ENCODE results near the gene ARMC12. TPM values are rescaled to one million over a fixed set of nuclear protein-coding genes. Genes with fewer than 3 reads are reported as not detected.

The ARMC12 gene
- total and polyA plus RNA-seq, 2 of the 13 experiments (the other 11 are each of a cell fraction or from before 2014, with no cell fraction given), result 1.3 TPM; not detected in 1

GRCh38 chr6:35776364-35777215 lies 39.8 kb downstream of the ARMC12 start, which contains the start of gene CLPSL2 (continued):
- TF ChIP-seq TRAFD1 (CRISPR knock-in tag; IDR thresholded peaks at IDR 0.05; ENCODE audit: borderline replicate concordance) (no peak), MIXL1 (CRISPR knock-in tag; IDR thresholded peaks at IDR 0.05) (no peak), ZKSCAN5 (CRISPR knock-in tag; IDR thresholded peaks at IDR 0.05) (no peak), HOMEZ (CRISPR knock-in tag; IDR thresholded peaks at IDR 0.05; ENCODE audit: low read depth) (no peak), ZBTB37 (CRISPR knock-in tag; IDR thresholded peaks at IDR 0.05) (no peak), TFDP1 (CRISPR knock-in tag; IDR thresholded peaks at IDR 0.05; ENCODE audit: borderline replicate concordance) (peak; percentile 33; the same call in 1 of the 2 replicates), DMTF1 (CRISPR knock-in tag; IDR thresholded peaks at IDR 0.05) (no peak), HNF4G (IDR thresholded peaks at IDR 0.05; ENCODE audit: borderline replicate concordance, low read depth, low read length) (no peak), HNF4G (CRISPR knock-in tag; IDR thresholded peaks at IDR 0.05; ENCODE audit: borderline replicate concordance, low read depth) (no peak), SALL1 (CRISPR knock-in tag; IDR thresholded peaks at IDR 0.05) (0 out of 2 replicates have a peak, but pooled peaks have one; percentile 29), CCAR2 (optimal IDR thresholded peaks at IDR 0.05; ENCODE audit: low read depth, low read length) (no peak), HDAC2 (CRISPR knock-in tag; IDR thresholded peaks at IDR 0.05) (no peak), ZNF292 (CRISPR knock-in tag; IDR thresholded peaks at IDR 0.05; ENCODE audit: borderline replicate concordance, low read depth) (no peak), FOXC1 (CRISPR knock-in tag; IDR thresholded peaks at IDR 0.05; ENCODE audit: borderline replicate concordance) (peak; percentile 38; the same call in 1 of the 2 replicates), FOXM1 (CRISPR knock-in tag; IDR thresholded peaks at IDR 0.05) (no peak), ARID2 (CRISPR knock-in tag; IDR thresholded peaks at IDR 0.05; ENCODE audit: borderline replicate concordance) (no peak), ATF1 (CRISPR knock-in tag; IDR thresholded peaks at IDR 0.05) (no peak), MAFK (conservative IDR thresholded peaks at IDR 0.05 in 1 of 2, IDR thresholded peaks at IDR 0.05 in 1 of 2; ENCODE audit: low read length in 2 of 2) (no peak), KDM5A (IDR thresholded peaks at IDR 0.05; ENCODE audit: borderline replicate concordance, low read length) (no peak), SNAPC2 (CRISPR knock-in tag; IDR thresholded peaks at IDR 0.05) (no peak), ZSCAN25 (CRISPR knock-in tag; IDR thresholded peaks at IDR 0.05) (no peak), DNMT3B (CRISPR knock-in tag; conservative IDR thresholded peaks at IDR 0.05) (no peak)

All from HepG2 (cell line).